ENCODE results near the gene PMEL.
A peak's percentile ranks its signal among the peaks of the same experiment; 100 is the strongest.
"Not testable (repeated sequence)": the region's sequence is repeated elsewhere in the genome, so short reads cannot be mapped to it uniquely, and the experiment has no call there.

The PMEL gene

GRCh38 chr12:55965941-55966407 is at the start of gene PMEL:
TSS of gene PMEL (minus strand) at chr12:55966042. CDS start at chr12:55966011, 31 bp downstream.
- no peak for DNase-seq (ENCODE audit: low read depth, low spot score)

- no peak for DNase-seq (ENCODE audit: low read depth, low spot score)
These were observed 48.4 kb upstream of the PMEL start for GRCh38 chr12:56014205-56014604.

- no peak for DNase-seq (ENCODE audit: low read depth, low spot score)
These were observed 47.6 kb upstream of the PMEL start for GRCh38 chr12:56013482-56013881.

- no peak for DNase-seq (ENCODE audit: low read depth, low spot score)
These were observed 45.8 kb upstream of the PMEL start for GRCh38 chr12:56011509-56012090.

- no peak for DNase-seq (ENCODE audit: low read depth, low spot score)
These were observed 44.3 kb upstream of the PMEL start for GRCh38 chr12:56010111-56010570.

GRCh38 chr12:56007564-56008559 is 42.0 kb upstream of the PMEL start:
- DNase-seq (ENCODE audit: low read depth, low spot score), result peak; percentile 47

- no peak for DNase-seq (ENCODE audit: low read depth, low spot score)
These were observed 38.4 kb upstream of the PMEL start for GRCh38 chr12:56004211-56004610.

- DNase-seq (ENCODE audit: low read depth, low spot score), result not testable (repeated sequence)
These were observed 37.5 kb upstream of the PMEL start for GRCh38 chr12:56003376-56003775.

- no peak for DNase-seq (ENCODE audit: low read depth, low spot score)
These were observed 35.8 kb upstream of the PMEL start for GRCh38 chr12:56001487-56002100.

GRCh38 chr12:55999999-56000540 is 34.2 kb upstream of the PMEL start:
- DNase-seq (ENCODE audit: low read depth, low spot score), result not testable (repeated sequence)

GRCh38 chr12:55999522-55999921 is 33.7 kb upstream of the PMEL start:
- DNase-seq (ENCODE audit: low read depth, low spot score), result not testable (repeated sequence)

- no peak for DNase-seq (ENCODE audit: low read depth, low spot score)
These were observed 31.7 kb upstream of the PMEL start for GRCh38 chr12:55997535-55997859.

- DNase-seq (ENCODE audit: low read depth, low spot score), result no peak
These were observed 31.1 kb upstream of the PMEL start, which contains the start of gene SUOX for GRCh38 chr12:55996715-55997534. TSS of gene SUOX (plus strand) at chr12:55997276. CDS start at chr12:56002222, 4,946 bp downstream.

- DNase-seq (ENCODE audit: low read depth, low spot score), result peak; percentile 55
These were observed 30.4 kb upstream of the PMEL start for GRCh38 chr12:55996201-55996714.

- no peak for DNase-seq (ENCODE audit: low read depth, low spot score)
These were observed 29.5 kb upstream of the PMEL start for GRCh38 chr12:55995366-55995765.

GRCh38 chr12:55993230-55993853 is 27.5 kb upstream of the PMEL start:
- no peak for DNase-seq (ENCODE audit: low read depth, low spot score)

- no peak for DNase-seq (ENCODE audit: low read depth, low spot score)
These were observed 25.3 kb upstream of the PMEL start for GRCh38 chr12:55991110-55991509.

- not testable (repeated sequence) for DNase-seq (ENCODE audit: low read depth, low spot score)
These were observed 20.1 kb upstream of the PMEL start for GRCh38 chr12:55985976-55986375.

GRCh38 chr12:55985341-55985740 is 19.5 kb upstream of the PMEL start:
- no peak for DNase-seq (ENCODE audit: low read depth, low spot score)

GRCh38 chr12:55984861-55985260 is 19.0 kb upstream of the PMEL start:
- DNase-seq (ENCODE audit: low read depth, low spot score), result no peak

All from activated CD4-positive, CD25-positive, alpha-beta regulatory T cell treated with anti-CD3 and anti-CD28 coated beads, Interleukin-2, amount 50 U/mL, for 16 hours (primary cell).